ENCODE data around the gene DNAJC10. TPM values are rescaled to one million over a fixed set of nuclear protein-coding genes. Genes with fewer than 3 reads are reported as not detected.
"Not testable (repeated sequence)": the region's sequence is repeated elsewhere in the genome, so short reads cannot be mapped to it uniquely, and the experiment has no call there.

The DNAJC10 gene
- total RNA-seq, 1 donor from 2014 or later = 132 TPM

- Mint-ChIP-seq H3K27me3 (peaks cover 10% of the 10 kb centered on the region), H3K4me1 (no peaks in the 10 kb centered on the region), H3K9me3 (peaks cover 3% of the 10 kb centered on the region), H3K27ac (no peak overlapping the region), H3K4me3 (no peak overlapping the region), H3K36me3 (ENCODE audit: low read depth) (no peaks in the 10 kb centered on the region)
- TF ChIP-seq CTCF (IDR thresholded peaks at IDR 0.05) = no peak
- intact Hi-C loops (cut with micrococcal nuclease) = no loop called here
- ChIA-PET POLR2A (no interaction called here), CTCF (no interaction called here)
- DNase-seq = no peak
- ATAC-seq (ENCODE audit: low read depth) = no peak
Measured at GRCh38 chr2:182672466-182673165, 43.4 kb upstream of the DNAJC10 start.

DNA sequence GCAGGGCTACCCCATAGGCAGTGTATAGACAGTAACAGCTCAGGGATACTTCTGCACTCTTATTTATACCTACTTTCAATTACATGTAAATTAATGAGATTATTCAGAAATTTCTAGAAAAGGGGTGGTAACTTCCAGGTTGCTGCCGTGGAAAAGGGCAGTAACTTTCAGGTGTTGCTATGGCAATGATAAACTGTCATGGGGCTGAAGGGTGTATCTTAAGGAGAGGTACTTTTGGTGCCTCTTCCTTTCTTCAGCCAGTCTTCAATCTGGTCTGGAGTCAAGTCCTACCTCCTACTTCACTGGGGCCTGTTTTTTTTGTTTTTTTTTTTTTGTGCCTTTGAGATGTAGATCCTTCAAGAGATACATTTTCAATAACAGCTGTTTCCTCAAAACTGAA is 35.2 kb upstream of the DNAJC10 start:
- H3K27me3 Mint-ChIP-seq = peaks cover 9% of the 10 kb centered on the region
- H3K27ac Mint-ChIP-seq = no peak overlapping the region
- ATAC-seq (ENCODE audit: low read depth) (no peak), DNase-seq (no peak)
- ChIA-PET CTCF (interaction anchor here (1.1 kb wide), 1 partner anchor 14 kb away, joined by 4 read pairs; no protein-coding TSS in a partner anchor), POLR2A (no interaction called here)
- no peaks in the 10 kb centered on the region for H3K36me3 Mint-ChIP-seq (ENCODE audit: low read depth)
- no peaks in the 10 kb centered on the region for H3K9me3 Mint-ChIP-seq
- H3K4me3 Mint-ChIP-seq = no peak overlapping the region
- intact Hi-C loops (cut with micrococcal nuclease) = no loop called here
- peaks cover 10% of the 10 kb centered on the region for H3K4me1 Mint-ChIP-seq
- TF ChIP-seq CTCF (IDR thresholded peaks at IDR 0.05) = no peak

DNA sequence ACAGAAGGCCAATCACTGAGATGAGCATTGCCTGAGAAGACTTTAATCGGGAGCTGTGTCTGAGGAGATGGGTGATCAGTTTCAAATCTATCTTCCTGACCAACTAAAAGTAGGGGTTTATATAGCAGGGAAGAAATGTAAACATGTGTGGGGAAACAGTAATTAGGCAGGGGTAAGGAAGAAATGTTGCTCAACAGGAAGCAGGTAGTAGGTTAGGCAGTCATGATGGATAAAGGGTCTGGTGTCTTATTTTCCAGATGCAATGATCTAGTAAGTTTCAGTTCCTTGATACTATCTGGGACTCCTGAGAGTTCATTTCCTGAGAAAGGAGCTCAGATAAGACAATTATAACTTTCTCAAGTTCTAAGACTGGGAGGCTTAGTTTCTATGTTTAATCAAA is 33.8 kb upstream of the DNAJC10 start:
- CTCF ChIA-PET = no interaction called here
- POLR2A ChIA-PET = no interaction called here
- Mint-ChIP-seq H3K27me3 (no peaks in the 10 kb centered on the region), H3K27ac (no peak overlapping the region), H3K4me1 (peaks cover 10% of the 10 kb centered on the region), H3K4me3 (no peak overlapping the region), H3K36me3 (ENCODE audit: low read depth) (no peaks in the 10 kb centered on the region), H3K9me3 (no peaks in the 10 kb centered on the region)
- DNase-seq (no peak), ATAC-seq (ENCODE audit: low read depth) (no peak)
- TF ChIP-seq CTCF (IDR thresholded peaks at IDR 0.05) = no peak
- intact Hi-C loops (cut with micrococcal nuclease) = no loop called here

DNA sequence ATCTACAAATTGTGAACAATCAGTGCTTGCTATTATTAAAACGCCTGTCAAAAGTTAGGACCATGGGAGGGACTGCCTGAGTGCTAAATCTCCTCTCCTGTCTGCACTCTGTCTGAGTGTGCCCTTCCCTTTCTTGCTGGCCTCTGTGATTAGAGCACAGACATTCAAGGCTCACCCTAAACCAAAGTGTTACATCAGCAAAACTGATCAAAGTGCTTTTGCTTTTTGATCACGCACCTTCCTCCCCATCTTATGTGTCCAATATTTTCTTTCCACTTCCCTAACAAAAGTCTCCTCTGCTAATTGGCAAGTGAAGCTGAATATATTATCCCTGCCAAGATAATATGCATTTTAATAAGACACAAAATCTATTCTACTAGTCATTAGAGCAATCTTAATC is 30.5 kb upstream of the DNAJC10 start:
- Mint-ChIP-seq H3K4me1 (peaks cover 10% of the 10 kb centered on the region), H3K4me3 (no peak overlapping the region), H3K27me3 (no peaks in the 10 kb centered on the region), H3K36me3 (ENCODE audit: low read depth) (no peaks in the 10 kb centered on the region), H3K27ac (no peak overlapping the region), H3K9me3 (no peaks in the 10 kb centered on the region)
- CTCF ChIA-PET = no interaction called here
- intact Hi-C loops (cut with micrococcal nuclease) = no loop called here
- no peak for DNase-seq
- no peak for TF ChIP-seq CTCF (IDR thresholded peaks at IDR 0.05)
- ATAC-seq (ENCODE audit: low read depth) = no peak
- POLR2A ChIA-PET = no interaction called here

- H3K4me1 Mint-ChIP-seq = peaks cover 10% of the 10 kb centered on the region
- CTCF ChIA-PET; H3K4me3 Mint-ChIP-seq; H3K9me3 Mint-ChIP-seq; H3K27ac Mint-ChIP-seq; DNase-seq; H3K36me3 Mint-ChIP-seq (ENCODE audit: low read depth); ATAC-seq (ENCODE audit: low read depth); H3K27me3 Mint-ChIP-seq; intact Hi-C loops (cut with micrococcal nuclease); POLR2A ChIA-PET: not testable (repeated sequence)
Measured at GRCh38 chr2:182686763-182687162, 29.3 kb upstream of the DNAJC10 start.

DNA sequence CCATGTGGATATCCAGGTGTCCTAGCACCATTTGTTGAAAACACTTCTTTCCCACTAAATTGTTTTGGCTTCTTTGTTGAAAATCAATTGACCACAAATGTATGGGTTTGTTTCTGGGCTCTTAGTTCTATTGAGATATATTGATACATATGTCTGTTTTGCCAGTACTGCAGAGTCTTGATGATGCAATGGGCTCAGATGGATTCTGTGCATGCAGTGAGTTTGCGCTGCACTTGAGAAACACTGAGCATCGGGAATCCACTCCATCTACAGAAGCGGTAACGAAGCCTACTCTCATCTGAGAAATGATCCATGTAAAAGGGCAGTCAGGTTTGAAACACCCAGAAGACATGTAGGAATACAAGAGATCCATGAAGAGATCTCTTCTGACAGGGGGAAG is 21.9 kb upstream of the DNAJC10 start:
- ATAC-seq (ENCODE audit: low read depth) = no peak
- DNase-seq = no peak
- no peaks in the 10 kb centered on the region for H3K4me1 Mint-ChIP-seq
- no peaks in the 10 kb centered on the region for H3K27me3 Mint-ChIP-seq
- peaks cover 3% of the 10 kb centered on the region for H3K9me3 Mint-ChIP-seq
- H3K36me3 Mint-ChIP-seq (ENCODE audit: low read depth) = no peaks in the 10 kb centered on the region
- H3K4me3 Mint-ChIP-seq = no peak overlapping the region
- POLR2A ChIA-PET = no interaction called here
- intact Hi-C loops (cut with micrococcal nuclease) = no loop called here
- CTCF ChIA-PET = no interaction called here
- TF ChIP-seq CTCF (IDR thresholded peaks at IDR 0.05) = no peak
- H3K27ac Mint-ChIP-seq = no peak overlapping the region
